PC-3 (cell line): ENCODE data around the gene SYNE1. TPM values are rescaled to one million over a fixed set of nuclear protein-coding genes. Genes with fewer than 3 reads are reported as not detected.

Experiments used
- ATAC-seq: fragments of 200-7000 bp; cut with Tn5 transposase; 2 replicates; pipeline ENCODE4 v1.9.1; 2020; ENCODE audit warnings: mild to moderate bottlenecking, moderate library complexity
- BruUV-seq: library from RNA; stranded (reverse); fragments of 400-500 nt; replicated peaks from 2 replicates; lab custom pipeline; 2021; lab: Mats Ljungman, UMichigan
- CTCF ChIA-PET: fragments of 300-600 bp; sonication (Branson Sonifier 250); formaldehyde crosslinking; loops from one replicate; lab custom pipeline; 2022; ENCODE audit warnings: antibody characterized with exemption; lab: Charles Lee
- POLR2A ChIA-PET: fragments of 300-600 bp; sonication (Branson Sonifier 250); formaldehyde crosslinking; loops from one replicate; lab custom pipeline; 2022; ENCODE audit warnings: antibody characterized with exemption; ENCODE audit not compliant: unreplicated experiment; lab: Charles Lee
- DNase-seq: peaks from one replicate; pipeline ENCODE4 v3.0.0-alpha.2; 2015
- H2AFZ ChIP-seq: fragments of 300-600 bp; sonication (generic); 2 replicates; pipeline ENCODE4 v1.6.0; 2016; ENCODE audit warnings: antibody characterized with exemption, low read length
- H3F3A ChIP-seq: fragments of 300-600 bp; sonication (generic); one replicate; pipeline ENCODE4 v1.6.0; 2017; ENCODE audit warnings: antibody characterized with exemption, low read length, control low read depth, mild to moderate bottlenecking; ENCODE audit not compliant: unreplicated experiment
- H3K27ac ChIP-seq: fragments of 300-600 bp; sonication (generic); 2 replicates; pipeline ENCODE4 v1.5.1; 2016; ENCODE audit warnings: mild to moderate bottlenecking, low read length
- H3K27me3 ChIP-seq: fragments of 300-600 bp; sonication (generic); 2 replicates; pipeline ENCODE4 v1.6.1; 2016; ENCODE audit warnings: low read length, mixed read lengths
- H3K36me3 ChIP-seq: fragments of 300-600 bp; sonication (generic); 2 replicates; pipeline ENCODE4 v1.6.1; 2016; ENCODE audit warnings: low read depth, mixed run types, low read length, mixed read lengths
- H3K4me1 ChIP-seq: fragments of 300-600 bp; sonication (generic); 2 replicates; pipeline ENCODE4 v1.5.1; 2016; ENCODE audit warnings: low read length; ENCODE audit not compliant: insufficient read depth
- H3K4me2 ChIP-seq: fragments of 300-600 bp; sonication (generic); 2 replicates; pipeline ENCODE4 v1.6.0; 2016; ENCODE audit warnings: low read length
- H3K4me3 ChIP-seq: fragments of 300-600 bp; sonication (generic); 2 replicates; pipeline ENCODE4 v1.5.1; 2016; ENCODE audit warnings: mild to moderate bottlenecking, low read length, mixed read lengths
- H3K79me2 ChIP-seq: fragments of 300-600 bp; sonication (generic); 2 replicates; pipeline ENCODE4 v1.6.1; 2017; ENCODE audit warnings: low read length, mixed read lengths
- H3K9ac ChIP-seq: fragments of 300-600 bp; sonication (generic); 2 replicates; pipeline ENCODE4 v1.6.0; 2016; ENCODE audit warnings: mild to moderate bottlenecking, low read length
- H3K9me2 ChIP-seq: fragments of 300-600 bp; sonication (generic); replicated peaks from 2 replicates; pipeline ENCODE4 v1.6.1; 2016; ENCODE audit warnings: mixed run types, low read length, mixed read lengths
- H3K9me3 ChIP-seq: fragments of 300-600 bp; sonication (generic); 2 replicates; pipeline ENCODE4 v1.6.1; 2016; ENCODE audit warnings: low read length, mixed read lengths
- H4K20me1 ChIP-seq: fragments of 300-600 bp; sonication (generic); 2 replicates; pipeline ENCODE4 v1.6.1; 2016; ENCODE audit warnings: low read length, mixed read lengths
- EZH2 ChIP-seq: fragments of 300-600 bp; sonication (generic); IDR thresholded peaks from one replicate; pipeline ENCODE4 v1.6.1; 2017; ENCODE audit warnings: antibody characterized with exemption, mild to moderate bottlenecking, low read length; ENCODE audit not compliant: unreplicated experiment
- EZH2phosphoT487 ChIP-seq: fragments of 300-600 bp; sonication (generic); IDR thresholded peaks from 2 replicates; pipeline ENCODE4 v1.6.1; 2018; ENCODE audit warnings: mild to moderate bottlenecking, antibody characterized with exemption, low read length, borderline replicate concordance
- intact Hi-C: fragments of 100-400 bp; cut with micrococcal nuclease; formaldehyde crosslinking; loops from 2 replicates; pipeline ENCODE4 v1.9.0; 2023
- total RNA-seq: library from RNA; depleted of rRNA; stranded (reverse); fragments of >200 nt; gene quantifications from 2 replicates; pipeline ENCODE4 v1.2.3, GENCODE V29; 2014
- TF ChIP-seq, protein P1 (sequence below): fragments of 300-600 bp; sonication (generic); conservative IDR thresholded peaks from 2 replicates; pipeline ENCODE4 v1.5.1; 2017; ENCODE audit warnings: antibody characterized with exemption, low read depth, mild to moderate bottlenecking, low read length

Gene SYNE1
- total RNA-seq, 1 experiment from 2014 or later: 16.7 TPM

DNA sequence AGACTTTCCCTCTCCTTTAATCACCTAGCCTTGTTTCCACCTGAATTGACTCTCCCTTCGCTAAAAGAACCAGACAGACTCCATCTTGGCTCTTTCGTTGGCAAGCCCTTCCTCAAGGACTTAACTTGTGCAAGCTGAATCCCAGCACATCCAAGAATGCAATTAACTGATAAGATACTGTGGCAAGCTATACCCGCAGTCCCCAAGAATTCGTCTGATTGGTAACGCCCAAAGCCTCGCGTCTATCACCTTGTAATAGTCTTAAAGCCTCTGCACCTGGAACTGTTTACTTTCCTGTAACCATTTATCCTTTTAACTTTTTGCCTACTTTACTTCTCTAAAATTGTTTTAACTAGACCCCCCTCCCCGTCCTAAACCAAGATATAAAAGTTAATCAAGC, 45.0 kb upstream of the SYNE1 start:
- Histone ChIP-seq H3K9me2 (no peaks in the 10 kb centered on the region), H3K4me3 (no peak overlapping the region), H2AFZ (no peak overlapping the region), H3K79me2 (no peaks in the 10 kb centered on the region), H4K20me1 (no peaks in the 10 kb centered on the region), H3K27ac (no peak overlapping the region), H3K9ac (no peak overlapping the region), H3K9me3 (no peaks in the 10 kb centered on the region), H3F3A (no peaks in the 10 kb centered on the region), H3K27me3 (peaks cover 40% of the 10 kb centered on the region), H3K36me3 (no peaks in the 10 kb centered on the region), H3K4me2 (no peak overlapping the region), H3K4me1 (no peaks in the 10 kb centered on the region)
- DNase-seq (no peak), ATAC-seq (no peak)
- BruUV-seq: no TSS peak
- ChIA-PET POLR2A (no interaction called here), CTCF (no interaction called here)
- TF ChIP-seq EZH2 (no peak), EZH2phosphoT487 (no peak)
- TF ChIP-seq, protein P1, sequence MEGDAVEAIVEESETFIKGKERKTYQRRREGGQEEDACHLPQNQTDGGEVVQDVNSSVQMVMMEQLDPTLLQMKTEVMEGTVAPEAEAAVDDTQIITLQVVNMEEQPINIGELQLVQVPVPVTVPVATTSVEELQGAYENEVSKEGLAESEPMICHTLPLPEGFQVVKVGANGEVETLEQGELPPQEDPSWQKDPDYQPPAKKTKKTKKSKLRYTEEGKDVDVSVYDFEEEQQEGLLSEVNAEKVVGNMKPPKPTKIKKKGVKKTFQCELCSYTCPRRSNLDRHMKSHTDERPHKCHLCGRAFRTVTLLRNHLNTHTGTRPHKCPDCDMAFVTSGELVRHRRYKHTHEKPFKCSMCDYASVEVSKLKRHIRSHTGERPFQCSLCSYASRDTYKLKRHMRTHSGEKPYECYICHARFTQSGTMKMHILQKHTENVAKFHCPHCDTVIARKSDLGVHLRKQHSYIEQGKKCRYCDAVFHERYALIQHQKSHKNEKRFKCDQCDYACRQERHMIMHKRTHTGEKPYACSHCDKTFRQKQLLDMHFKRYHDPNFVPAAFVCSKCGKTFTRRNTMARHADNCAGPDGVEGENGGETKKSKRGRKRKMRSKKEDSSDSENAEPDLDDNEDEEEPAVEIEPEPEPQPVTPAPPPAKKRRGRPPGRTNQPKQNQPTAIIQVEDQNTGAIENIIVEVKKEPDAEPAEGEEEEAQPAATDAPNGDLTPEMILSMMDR: no peak
- intact Hi-C loops: no loop called here

DNA sequence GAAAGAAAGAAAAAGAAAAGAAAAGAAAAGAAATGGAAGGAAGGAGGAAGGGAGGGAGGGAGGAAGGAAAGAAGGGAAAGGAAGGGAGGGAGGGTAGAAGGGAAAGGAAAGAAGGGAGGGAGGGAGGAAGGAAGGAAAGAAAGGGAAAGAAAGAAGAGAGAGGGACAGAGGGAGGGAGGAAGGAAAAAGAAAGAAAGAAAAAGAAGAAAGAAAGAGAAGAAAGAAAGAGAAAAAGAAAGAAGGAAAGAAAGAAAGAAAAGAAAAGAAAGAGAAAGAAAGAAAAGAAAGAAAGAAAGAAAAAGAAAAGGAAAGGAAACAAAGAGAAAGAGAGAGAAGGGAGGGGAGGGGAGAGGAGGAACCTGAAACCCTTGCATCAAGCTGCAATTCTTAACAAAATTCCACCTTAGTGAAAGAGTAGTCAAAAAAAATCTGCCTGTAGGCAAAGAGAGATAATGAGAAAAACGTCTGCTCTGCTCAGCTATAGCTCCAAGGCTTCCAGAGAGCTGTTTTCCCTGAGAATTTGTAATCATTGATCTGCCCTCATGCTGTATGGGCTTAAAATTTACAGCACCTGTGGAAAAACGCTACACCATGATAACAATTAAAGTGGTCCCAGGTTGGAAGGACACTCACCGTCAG, 43.8 kb upstream of the SYNE1 start:
- POLR2A ChIA-PET: no interaction called here

DNA sequence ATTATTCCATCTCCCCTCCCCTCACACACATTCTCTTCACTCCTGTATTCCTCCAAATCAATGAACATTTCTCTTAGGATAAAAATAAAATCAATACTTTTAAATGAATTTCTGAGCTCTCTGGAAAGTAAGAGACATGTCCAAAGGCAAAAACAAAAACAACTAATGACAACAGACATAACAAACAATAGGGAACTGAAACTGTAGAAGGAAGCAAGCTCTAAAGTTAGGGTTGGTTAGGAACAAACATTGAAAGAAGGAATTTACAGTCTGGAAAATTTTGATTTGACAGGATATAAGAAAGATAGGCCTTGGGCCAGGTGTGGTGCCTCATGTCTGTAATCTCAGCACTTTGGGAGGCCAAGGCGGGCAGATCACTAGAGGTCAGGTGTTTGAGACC, 43.0 kb upstream of the SYNE1 start:
- Histone ChIP-seq H3K9me3 (no peaks in the 10 kb centered on the region), H3K4me1 (no peaks in the 10 kb centered on the region), H3K4me3 (no peak overlapping the region), H3K79me2 (no peaks in the 10 kb centered on the region), H3F3A (no peaks in the 10 kb centered on the region), H3K9me2 (no peaks in the 10 kb centered on the region), H3K27me3 (peaks cover 29% of the 10 kb centered on the region), H3K9ac (no peak overlapping the region), H4K20me1 (no peaks in the 10 kb centered on the region), H3K36me3 (no peaks in the 10 kb centered on the region), H2AFZ (no peak overlapping the region), H3K4me2 (no peak overlapping the region), H3K27ac (no peak overlapping the region)
- POLR2A ChIA-PET: no interaction called here
- DNase-seq: no peak
- ATAC-seq: no peak
- TF ChIP-seq, protein P1: no peak
- TF ChIP-seq EZH2 (no peak), EZH2phosphoT487 (no peak)
- no TSS peak for BruUV-seq
- CTCF ChIA-PET: no interaction called here
- intact Hi-C loops: no loop called here

More for the DNA sequence above, 43.8 kb upstream of the SYNE1 start:
- Histone ChIP-seq H4K20me1 (no peaks in the 10 kb centered on the region), H3K27me3 (peaks cover 34% of the 10 kb centered on the region), H3K4me2 (no peak overlapping the region), H3K9me3 (no peaks in the 10 kb centered on the region), H3K79me2 (no peaks in the 10 kb centered on the region), H3K9ac (no peak overlapping the region), H3F3A (no peaks in the 10 kb centered on the region), H3K27ac (no peak overlapping the region), H2AFZ (no peak overlapping the region), H3K4me3 (no peak overlapping the region), H3K9me2 (no peaks in the 10 kb centered on the region), H3K4me1 (no peaks in the 10 kb centered on the region), H3K36me3 (no peaks in the 10 kb centered on the region)
- intact Hi-C loops: no loop called here
- CTCF ChIA-PET: no interaction called here
- ATAC-seq: no peak
- TF ChIP-seq EZH2 (no peak), EZH2phosphoT487 (no peak)
- TF ChIP-seq, protein P1: no peak
- BruUV-seq: no TSS peak
- no peak for DNase-seq
